Measurements from ENCODE around the gene CLNK.

Gene CLNK

GRCh38 chr4:10684631-10685030 is at the start of gene CLNK:
Gene CLNK (minus strand): TSS chr4:10684768. CDS start chr4:10667869, 16,899 bp downstream.
- no peak for DNase-seq (ENCODE audit: low read depth in 3 of 3)

GRCh38 chr4:10733481-10734062 is 49.0 kb upstream of the CLNK start:
- no peak for DNase-seq (ENCODE audit: low read depth in 3 of 3)

- no peak for DNase-seq (ENCODE audit: low read depth in 3 of 3)
Observed at GRCh38 chr4:10732914-10733415, 48.4 kb upstream of the CLNK start.

- DNase-seq (ENCODE audit: low read depth in 3 of 3) = no peak
Observed at GRCh38 chr4:10732235-10732913, 47.8 kb upstream of the CLNK start.

- no peak for DNase-seq (ENCODE audit: low read depth in 3 of 3)
Observed at GRCh38 chr4:10731690-10732089, 47.1 kb upstream of the CLNK start.

GRCh38 chr4:10731162-10731561 is 46.6 kb upstream of the CLNK start:
- no peak for DNase-seq (ENCODE audit: low read depth in 3 of 3)

GRCh38 chr4:10730590-10730989 is 46.0 kb upstream of the CLNK start:
- DNase-seq (ENCODE audit: low read depth in 3 of 3) = no peak

GRCh38 chr4:10730019-10730418 is 45.5 kb upstream of the CLNK start:
- DNase-seq (ENCODE audit: low read depth in 3 of 3) = no peak

- DNase-seq (ENCODE audit: low read depth in 3 of 3) = no peak
Observed at GRCh38 chr4:10729366-10729765, 44.8 kb upstream of the CLNK start.

- no peak for DNase-seq (ENCODE audit: low read depth in 3 of 3)
Observed at GRCh38 chr4:10728016-10728415, 43.4 kb upstream of the CLNK start.

GRCh38 chr4:10727140-10727880 is 42.7 kb upstream of the CLNK start:
- DNase-seq (ENCODE audit: low read depth in 3 of 3) = no peak

- DNase-seq (ENCODE audit: low read depth in 3 of 3) = no peak
Observed at GRCh38 chr4:10722957-10723356, 38.4 kb upstream of the CLNK start.

GRCh38 chr4:10721616-10722015 is 37.0 kb upstream of the CLNK start:
- DNase-seq (ENCODE audit: low read depth in 3 of 3) = no peak

- DNase-seq (ENCODE audit: low read depth in 3 of 3) = no peak
Observed at GRCh38 chr4:10716163-10716562, 31.6 kb upstream of the CLNK start.

- no peak for DNase-seq (ENCODE audit: low read depth in 3 of 3)
Observed at GRCh38 chr4:10715696-10716095, 31.1 kb upstream of the CLNK start.

GRCh38 chr4:10715135-10715534 is 30.6 kb upstream of the CLNK start:
- DNase-seq (ENCODE audit: low read depth in 3 of 3) = no peak

- DNase-seq (ENCODE audit: low read depth in 3 of 3) = no peak
Observed at GRCh38 chr4:10713591-10713990, 29.0 kb upstream of the CLNK start.

- no peak for DNase-seq (ENCODE audit: low read depth in 3 of 3)
Observed at GRCh38 chr4:10706236-10706635, 21.7 kb upstream of the CLNK start.

GRCh38 chr4:10704430-10704810 is 19.9 kb upstream of the CLNK start:
- no peak for DNase-seq (ENCODE audit: low read depth in 3 of 3)

GRCh38 chr4:10703766-10704429 is 19.3 kb upstream of the CLNK start:
- DNase-seq (ENCODE audit: low read depth in 3 of 3) = no peak

- DNase-seq (ENCODE audit: low read depth in 3 of 3) = no peak
Observed at GRCh38 chr4:10703156-10703555, 18.6 kb upstream of the CLNK start.

- DNase-seq (ENCODE audit: low read depth in 3 of 3) = no peak
Observed at GRCh38 chr4:10701702-10702460, 17.3 kb upstream of the CLNK start.

All from stimulated activated CD4-positive, alpha-beta T cell treated with anti-CD3 and anti-CD28 coated beads, TNF-alpha, amount 100 ng/mL, for 48 hours (primary cell).